ENCODE results near the gene TEKT3.

The TEKT3 gene

DNA sequence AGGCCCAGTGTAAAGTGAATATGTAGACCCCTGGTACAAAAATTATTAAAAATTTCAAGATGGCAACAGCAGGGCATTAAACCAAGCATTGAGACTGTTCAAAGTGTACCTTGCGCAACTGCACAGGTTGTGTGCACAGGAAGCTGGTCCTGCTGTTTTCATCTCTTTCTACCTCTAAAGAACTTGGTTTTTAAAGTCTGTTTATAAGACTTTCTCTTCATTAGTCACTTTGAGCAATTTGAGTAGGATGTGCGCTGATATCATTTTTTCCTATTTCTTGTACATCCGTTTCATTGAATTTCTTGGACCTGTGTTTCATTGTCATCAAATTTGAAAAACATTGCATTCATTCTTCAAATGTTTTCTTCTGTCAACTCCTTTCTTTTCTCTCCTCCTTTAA is 59.5 kb downstream of the TEKT3 start:
- no peak for TF ChIP-seq CTCF (IDR thresholded peaks at IDR 0.05; ENCODE audit: low read length, missing control alignments)
- DNase-seq (ENCODE audit: low read depth) = no peak

GRCh38 chr17:15278924-15279477 is 62.4 kb downstream of the TEKT3 start:
- no peak for TF ChIP-seq CTCF (IDR thresholded peaks at IDR 0.05; ENCODE audit: low read length, missing control alignments)
- peak; percentile 47 for DNase-seq (ENCODE audit: low read depth)
- no peak overlapping the region for H3K4me3 ChIP-seq (replicated peaks; ENCODE audit: low read depth, low read length)

More for the DNA sequence above, 59.5 kb downstream of the TEKT3 start:
- H3K4me3 ChIP-seq (replicated peaks; ENCODE audit: low read depth, low read length) = no peak overlapping the region

DNA sequence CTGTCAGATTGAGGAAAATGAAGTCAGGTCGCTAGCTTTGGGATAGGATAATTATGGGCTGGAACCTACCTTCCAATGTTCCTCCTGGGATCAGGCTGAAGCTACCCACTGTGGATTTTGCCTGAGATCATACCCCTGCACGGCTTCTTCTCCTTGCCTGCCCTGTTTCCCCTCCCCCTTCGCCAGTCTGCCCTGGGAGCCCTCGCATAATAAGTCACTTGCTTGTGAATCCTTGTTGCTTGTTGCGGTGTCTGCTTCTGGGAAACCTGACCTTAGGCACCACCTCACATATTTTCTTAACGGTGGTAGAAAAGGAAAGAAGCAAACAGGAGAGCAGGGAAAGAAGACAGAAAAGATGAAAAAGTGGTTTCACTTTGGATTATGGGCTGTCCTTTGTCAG is 63.0 kb downstream of the TEKT3 start:
- no peak for DNase-seq (ENCODE audit: low read depth)
- H3K4me3 ChIP-seq (replicated peaks; ENCODE audit: low read depth, low read length) = no peak overlapping the region

DNA sequence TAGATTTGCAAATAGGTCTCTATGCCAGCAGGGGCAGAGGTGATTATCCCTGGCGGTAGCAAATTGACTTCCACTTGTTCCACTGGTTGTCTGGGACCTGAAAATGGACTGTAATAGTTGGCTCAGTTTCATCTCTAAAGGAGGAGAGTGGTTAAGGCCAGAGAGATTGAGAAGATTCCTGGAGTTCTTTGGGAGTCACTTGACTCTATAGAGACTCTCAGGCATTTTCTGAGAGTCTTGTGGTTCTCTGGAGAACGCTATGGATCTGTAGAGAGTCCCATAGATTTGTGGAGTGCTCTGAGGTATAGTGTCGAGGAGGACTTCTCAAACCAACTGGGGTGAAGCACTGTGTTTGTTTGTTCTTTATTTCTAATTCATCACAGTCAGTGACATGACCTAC is 67.4 kb downstream of the TEKT3 start:
- TF ChIP-seq CTCF (IDR thresholded peaks at IDR 0.05; ENCODE audit: low read length, missing control alignments) = no peak
- H3K4me3 ChIP-seq (replicated peaks; ENCODE audit: low read depth, low read length) = no peak overlapping the region
- DNase-seq (ENCODE audit: low read depth) = no peak

More for the DNA sequence above, 63.0 kb downstream of the TEKT3 start:
- TF ChIP-seq CTCF (IDR thresholded peaks at IDR 0.05; ENCODE audit: low read length, missing control alignments) = no peak

- peak; percentile 79 for DNase-seq (ENCODE audit: low read depth)
- no peak for TF ChIP-seq CTCF (IDR thresholded peaks at IDR 0.05; ENCODE audit: low read length, missing control alignments)
- no peak overlapping the region for H3K4me3 ChIP-seq (replicated peaks; ENCODE audit: low read depth, low read length)
Measured at GRCh38 chr17:15273141-15273793, 68.1 kb downstream of the TEKT3 start.

DNA sequence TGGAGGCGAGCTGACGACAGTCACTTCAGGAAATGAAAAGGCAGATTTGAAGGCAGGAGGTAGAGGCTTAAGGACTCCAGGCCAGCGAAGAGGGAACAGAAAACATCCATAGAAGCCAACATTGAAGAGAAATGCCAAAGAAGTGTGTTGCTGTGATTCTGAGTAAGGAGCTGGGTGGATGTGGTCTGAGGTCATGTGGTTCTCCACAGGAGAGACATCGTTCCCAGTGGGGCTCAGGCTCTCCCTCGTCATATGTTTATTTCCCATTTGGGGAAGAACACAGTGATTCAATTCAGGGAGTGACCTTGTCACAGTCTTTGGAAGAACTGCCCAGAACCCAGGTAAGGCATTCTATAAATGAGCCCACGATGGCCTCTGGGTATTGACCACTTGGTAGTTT is 69.7 kb downstream of the TEKT3 start:
- H3K4me3 ChIP-seq (replicated peaks; ENCODE audit: low read depth, low read length) = no peak overlapping the region
- no peak for TF ChIP-seq CTCF (IDR thresholded peaks at IDR 0.05; ENCODE audit: low read length, missing control alignments)
- no peak for DNase-seq (ENCODE audit: low read depth)

Measured in fibroblast of pulmonary artery (primary cell).